ENCODE data around the gene GRK5.

- TF ChIP-seq CTCF (IDR thresholded peaks at IDR 0.05 in 4 of 5, conservative IDR thresholded peaks at IDR 0.05 in 1 of 5) (peak; percentile 51 to 75 (median 70)), POLR2A (IDR thresholded peaks at IDR 0.05) (no peak)
These were observed 209.5 kb downstream of the GRK5 start for GRCh38 chr10:119416855-119417254.
